Keratinocyte (primary cell): ENCODE results near the gene MYH15. TPM values are rescaled to one million over a fixed set of nuclear protein-coding genes. Genes with fewer than 3 reads are reported as not detected.

Source experiments
- DNase-seq: peaks from one replicate; pipeline ENCODE4 v3.0.0-alpha.2; 2011; ENCODE audit warnings: low read depth, missing footprints, low spot score
- FAIRE-seq: peaks from 2 replicates; lab custom pipeline; 2011; peaks lifted over from hg19 to GRCh38; lab: Jason Lieb, UNC
- H2AFZ ChIP-seq: 2 replicates; pipeline ENCODE4 v1.6.0; 2012; ENCODE audit warnings: low read length, control low read depth, inconsistent platforms; ENCODE audit not compliant: control insufficient read depth
- H3K27ac ChIP-seq: 2 replicates; pipeline ENCODE4 v1.5.1; 2011; ENCODE audit warnings: low read length; ENCODE audit not compliant: control insufficient read depth, insufficient read depth
- H3K27me3 ChIP-seq: 3 replicates; pipeline ENCODE4 v1.6.0; 2011; ENCODE audit warnings: low read length; ENCODE audit not compliant: control insufficient read depth, insufficient read depth; ENCODE audit errors: extremely low read depth
- H3K36me3 ChIP-seq, 2 experiments: 2 replicates in 1 of 2; 3 replicates in 1 of 2; pipeline ENCODE4 v1.5.1; 2011; ENCODE audit warnings: low read length in 2 of 2, mild to moderate bottlenecking in 1 of 2; ENCODE audit not compliant: control insufficient read depth in 2 of 2, insufficient read depth in 2 of 2; ENCODE audit errors: extremely low read depth in 1 of 2
- H3K4me1 ChIP-seq: 3 replicates; pipeline ENCODE4 v1.5.1; 2011; ENCODE audit warnings: low read length; ENCODE audit not compliant: control insufficient read depth, insufficient read depth; ENCODE audit errors: extremely low read depth
- H3K4me2 ChIP-seq: 3 replicates; pipeline ENCODE4 v1.6.0; 2011; ENCODE audit warnings: low read depth, low read length; ENCODE audit not compliant: control insufficient read depth, insufficient read depth; ENCODE audit errors: extremely low read depth
- H3K4me3 ChIP-seq, 3 experiments: fragments of 200-600 bp in 1 of 3; sonication (generic) in 1 of 3; 2 replicates in 2 of 3; 3 replicates in 1 of 3; pipeline ENCODE4 v1.5.1; 2011 to 2016; ENCODE audit warnings: low read length in 3 of 3, mild to moderate bottlenecking in 3 of 3, control low read depth in 2 of 3, inconsistent platforms in 1 of 3, low read depth in 1 of 3, mixed read lengths in 1 of 3, mixed run types in 1 of 3, moderate library complexity in 1 of 3; ENCODE audit not compliant: control insufficient read depth in 2 of 3, insufficient read depth in 2 of 3; ENCODE audit errors: extremely low read depth in 1 of 3
- H3K79me2 ChIP-seq: 2 replicates; pipeline ENCODE4 v1.6.0; 2012; ENCODE audit warnings: low read length; ENCODE audit not compliant: control insufficient read depth, insufficient read depth
- H3K9ac ChIP-seq: 3 replicates; pipeline ENCODE4 v1.6.0; 2011; ENCODE audit warnings: low read length; ENCODE audit not compliant: control insufficient read depth, insufficient read depth; ENCODE audit errors: extremely low read depth
- H3K9me1 ChIP-seq: 3 replicates; pipeline ENCODE4 v1.6.0; 2011; ENCODE audit warnings: low read length; ENCODE audit not compliant: control insufficient read depth, insufficient read depth; ENCODE audit errors: extremely low read depth
- H3K9me3 ChIP-seq: 2 replicates; pipeline ENCODE4 v1.5.1; 2012; ENCODE audit warnings: low read depth, low read length; ENCODE audit not compliant: control insufficient read depth
- H4K20me1 ChIP-seq: 3 replicates; pipeline ENCODE4 v1.6.0; 2011; ENCODE audit warnings: low read length; ENCODE audit not compliant: control insufficient read depth, insufficient read depth; ENCODE audit errors: extremely low read depth
- EZH2 ChIP-seq: IDR thresholded peaks from one replicate; pipeline ENCODE4 v1.6.1; 2012; ENCODE audit warnings: inconsistent platforms, mild to moderate bottlenecking, low read length, moderate library complexity
- dilution Hi-C: fragments of 300-500 bp; cut with MboI; formaldehyde crosslinking; loops from one replicate; pipeline ENCODE4 v1.7.0; 2020; ENCODE audit warnings: low sequenced_read_pairs; ENCODE audit not compliant: extremely low pct_ligation_motif_present
- polyA plus RNA-seq, 5 experiments: library from polyadenylated mRNA; depleted of rRNA in 3 of 5; stranded (reverse) in 3 of 5; stranded (forward) in 1 of 5; unstranded in 1 of 5; fragments of >200 nt; gene quantifications; 1 replicate in 1 of 5; 2 replicates in 3 of 5; 3 replicates in 1 of 5; pipeline versions ENCODE4 v1.2.1 to v1.2.3, GENCODE V29; 2011 to 2012; ENCODE audit warnings: missing spikeins in 2 of 5, low read depth in 1 of 5, low replicate concordance in 1 of 5
- TF ChIP-seq, protein P1 (sequence below), 3 experiments: IDR thresholded peaks in 1 of 3; conservative IDR thresholded peaks in 1 of 3; optimal IDR thresholded peaks in 1 of 3; 2 replicates in 2 of 3; 3 replicates in 1 of 3; pipeline versions ENCODE3 to v1.5.1; 2011; ENCODE audit warnings: low read length in 3 of 3, mild to moderate bottlenecking in 3 of 3, moderate library complexity in 2 of 3, control low read depth in 1 of 3, inconsistent platforms in 1 of 3; ENCODE audit not compliant: insufficient read depth in 2 of 3; ENCODE audit errors: extremely low read depth in 1 of 3

MYH15 gene
- polyA plus RNA-seq, 1 donor (not counting 4 experiments of a cell fraction or from before 2014, with no cell fraction given) = 0.87 TPM

DNA sequence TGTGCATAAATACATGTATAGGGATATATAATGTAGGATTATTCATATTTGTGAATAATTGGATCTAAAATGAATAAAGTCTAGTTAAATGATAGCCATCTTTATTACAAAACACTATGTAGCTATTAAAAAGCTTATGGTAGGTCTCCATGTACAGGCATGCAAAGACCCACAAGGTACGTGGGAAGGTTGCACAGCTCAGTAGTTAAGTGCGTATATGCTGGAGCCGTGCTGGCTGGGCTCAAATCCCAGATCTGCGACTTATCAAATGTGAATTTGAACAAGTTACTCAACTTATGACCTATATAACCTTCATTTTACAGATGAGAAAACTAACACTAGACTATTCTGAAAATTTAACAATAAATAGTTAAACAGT lies 100.6 kb downstream of the MYH15 start:
- H3K27me3 ChIP-seq = no peaks in the 10 kb centered on the region
- H3K36me3 ChIP-seq = no peaks in the 10 kb centered on the region
- no peaks in the 10 kb centered on the region for H3K9me1 ChIP-seq
- FAIRE-seq (no peak), DNase-seq (no peak)
- H3K4me3 ChIP-seq = no peak overlapping the region
- H3K9ac ChIP-seq = no peak overlapping the region
- no peak overlapping the region for H2AFZ ChIP-seq
- H3K27ac ChIP-seq = no peak overlapping the region
- H3K4me2 ChIP-seq = no peak overlapping the region
- H3K9me3 ChIP-seq = no peaks in the 10 kb centered on the region
- H4K20me1 ChIP-seq = no peaks in the 10 kb centered on the region
- H3K4me1 ChIP-seq = peaks cover 13% of the 10 kb centered on the region
- H3K79me2 ChIP-seq = no peaks in the 10 kb centered on the region
- dilution Hi-C loops = no loop called here
- TF ChIP-seq, protein P1, sequence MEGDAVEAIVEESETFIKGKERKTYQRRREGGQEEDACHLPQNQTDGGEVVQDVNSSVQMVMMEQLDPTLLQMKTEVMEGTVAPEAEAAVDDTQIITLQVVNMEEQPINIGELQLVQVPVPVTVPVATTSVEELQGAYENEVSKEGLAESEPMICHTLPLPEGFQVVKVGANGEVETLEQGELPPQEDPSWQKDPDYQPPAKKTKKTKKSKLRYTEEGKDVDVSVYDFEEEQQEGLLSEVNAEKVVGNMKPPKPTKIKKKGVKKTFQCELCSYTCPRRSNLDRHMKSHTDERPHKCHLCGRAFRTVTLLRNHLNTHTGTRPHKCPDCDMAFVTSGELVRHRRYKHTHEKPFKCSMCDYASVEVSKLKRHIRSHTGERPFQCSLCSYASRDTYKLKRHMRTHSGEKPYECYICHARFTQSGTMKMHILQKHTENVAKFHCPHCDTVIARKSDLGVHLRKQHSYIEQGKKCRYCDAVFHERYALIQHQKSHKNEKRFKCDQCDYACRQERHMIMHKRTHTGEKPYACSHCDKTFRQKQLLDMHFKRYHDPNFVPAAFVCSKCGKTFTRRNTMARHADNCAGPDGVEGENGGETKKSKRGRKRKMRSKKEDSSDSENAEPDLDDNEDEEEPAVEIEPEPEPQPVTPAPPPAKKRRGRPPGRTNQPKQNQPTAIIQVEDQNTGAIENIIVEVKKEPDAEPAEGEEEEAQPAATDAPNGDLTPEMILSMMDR (optimal IDR thresholded peaks at IDR 0.05 in 1 of 3, IDR thresholded peaks at IDR 0.05 in 1 of 3, conservative IDR thresholded peaks at IDR 0.05 in 1 of 3; ENCODE audit: extremely low read depth in 1 of 3, insufficient read depth in 2 of 3, low read length in 3 of 3) = no peak
- TF ChIP-seq EZH2 = no peak

DNA sequence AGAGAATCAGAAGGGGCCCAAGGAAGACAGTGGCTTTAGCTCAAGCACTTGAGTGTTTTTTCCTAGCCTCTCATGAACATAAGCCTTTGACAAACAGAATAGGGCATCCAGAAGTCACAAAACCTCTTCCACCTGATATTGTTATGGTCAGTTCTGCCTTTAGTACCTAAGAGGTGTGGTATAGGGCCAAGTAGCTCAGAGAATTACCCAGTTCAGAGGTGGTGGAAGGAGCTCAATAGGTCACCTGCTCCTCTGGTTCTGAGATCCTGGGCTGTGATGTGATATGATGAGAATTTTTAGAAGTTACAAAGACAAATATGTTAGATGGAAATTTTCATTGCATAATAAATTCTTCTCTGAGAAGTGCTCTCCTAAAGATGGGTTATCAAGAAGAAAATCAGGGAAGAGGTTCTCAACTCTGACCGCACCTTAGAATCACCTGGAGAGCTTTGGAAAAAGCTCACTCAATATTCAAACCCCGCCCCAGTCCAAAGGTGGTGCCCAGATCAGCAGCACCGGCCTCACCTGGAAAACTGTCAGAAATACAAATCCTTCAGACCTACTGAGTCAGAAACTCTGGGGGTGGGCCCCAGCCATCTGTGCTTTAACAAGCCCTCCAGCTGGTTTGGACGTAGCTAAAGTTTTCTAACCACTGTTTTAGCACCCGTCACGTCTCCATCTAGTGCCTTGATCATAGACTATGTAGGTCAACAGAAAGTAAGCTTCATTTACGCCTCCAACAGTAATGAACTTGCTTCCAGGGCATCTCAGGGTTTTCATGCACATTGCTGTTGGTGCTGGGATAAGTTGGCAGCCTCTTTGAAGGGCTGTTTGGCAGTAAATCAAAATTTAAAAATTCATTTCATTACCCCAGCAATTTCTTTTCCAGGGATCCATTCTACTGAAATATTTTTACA lies 101.3 kb downstream of the MYH15 start:
- H3K9me1 ChIP-seq = no peaks in the 10 kb centered on the region
- no peaks in the 10 kb centered on the region for H3K9me3 ChIP-seq
- DNase-seq = no peak
- no peak overlapping the region for H2AFZ ChIP-seq
- H3K79me2 ChIP-seq = no peaks in the 10 kb centered on the region
- TF ChIP-seq EZH2 = no peak
- TF ChIP-seq, protein P1 (optimal IDR thresholded peaks at IDR 0.05 in 1 of 3, IDR thresholded peaks at IDR 0.05 in 1 of 3, conservative IDR thresholded peaks at IDR 0.05 in 1 of 3; ENCODE audit: extremely low read depth in 1 of 3, insufficient read depth in 2 of 3, low read length in 3 of 3) = no peak
- peak overlapping the region; percentile 28 for H3K4me2 ChIP-seq
- no peak overlapping the region for H3K4me3 ChIP-seq
- H3K36me3 ChIP-seq = no peaks in the 10 kb centered on the region
- peaks cover 13% of the 10 kb centered on the region for H3K4me1 ChIP-seq
- no peaks in the 10 kb centered on the region for H3K27me3 ChIP-seq
- no peak overlapping the region for H3K9ac ChIP-seq
- no peaks in the 10 kb centered on the region for H4K20me1 ChIP-seq
- dilution Hi-C loops = no loop called here
- H3K27ac ChIP-seq = no peak overlapping the region
- no peak for FAIRE-seq
